ENCODE data around the gene TMEM116. TPM values are rescaled to one million over a fixed set of nuclear protein-coding genes. Genes with fewer than 3 reads are reported as not detected.
"Not testable (repeated sequence)": the region's sequence is repeated elsewhere in the genome, so short reads cannot be mapped to it uniquely, and the experiment has no call there.

The TMEM116 gene
- total RNA-seq, 6 experiments from 2014 or later: 3.6 to 8.9 (median 6.7) TPM

GRCh38 chr12:111976291-111976690 lies 36.7 kb downstream of the TMEM116 start:
- H3K4me3 ChIP-seq: no peak overlapping the region
- H3K4me1 ChIP-seq: no peaks in the 10 kb centered on the region
- ATAC-seq (no peak), DNase-seq (no peak)
- TF ChIP-seq POLR2A (IDR thresholded peaks at IDR 0.05): no peak
- TF ChIP-seq, protein P1, sequence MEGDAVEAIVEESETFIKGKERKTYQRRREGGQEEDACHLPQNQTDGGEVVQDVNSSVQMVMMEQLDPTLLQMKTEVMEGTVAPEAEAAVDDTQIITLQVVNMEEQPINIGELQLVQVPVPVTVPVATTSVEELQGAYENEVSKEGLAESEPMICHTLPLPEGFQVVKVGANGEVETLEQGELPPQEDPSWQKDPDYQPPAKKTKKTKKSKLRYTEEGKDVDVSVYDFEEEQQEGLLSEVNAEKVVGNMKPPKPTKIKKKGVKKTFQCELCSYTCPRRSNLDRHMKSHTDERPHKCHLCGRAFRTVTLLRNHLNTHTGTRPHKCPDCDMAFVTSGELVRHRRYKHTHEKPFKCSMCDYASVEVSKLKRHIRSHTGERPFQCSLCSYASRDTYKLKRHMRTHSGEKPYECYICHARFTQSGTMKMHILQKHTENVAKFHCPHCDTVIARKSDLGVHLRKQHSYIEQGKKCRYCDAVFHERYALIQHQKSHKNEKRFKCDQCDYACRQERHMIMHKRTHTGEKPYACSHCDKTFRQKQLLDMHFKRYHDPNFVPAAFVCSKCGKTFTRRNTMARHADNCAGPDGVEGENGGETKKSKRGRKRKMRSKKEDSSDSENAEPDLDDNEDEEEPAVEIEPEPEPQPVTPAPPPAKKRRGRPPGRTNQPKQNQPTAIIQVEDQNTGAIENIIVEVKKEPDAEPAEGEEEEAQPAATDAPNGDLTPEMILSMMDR (IDR thresholded peaks at IDR 0.05): no peak
- H3K36me3 ChIP-seq: no peaks in the 10 kb centered on the region
- intact Hi-C loops (cut with DNase I): no loop called here
- H3K27ac ChIP-seq: no peak overlapping the region
- H3K27me3 ChIP-seq: no peaks in the 10 kb centered on the region
- WGBS (ENCODE audit: insufficient coverage, low coverage, low lambda C conversion rate, missing lambda C conversion rate): 92% methylated on average over 6 of the region's 6 CpGs
- H3K9me3 ChIP-seq: no peaks in the 10 kb centered on the region

GRCh38 chr12:111975161-111975931 lies 37.6 kb downstream of the TMEM116 start:
- Histone ChIP-seq H3K4me1 (no peaks in the 10 kb centered on the region), H3K9me3 (peaks cover 0 to 4% (median 0%) of the 10 kb centered on the region in 4 donors), H3K36me3 (no peaks in the 10 kb centered on the region), H3K27me3 (no peaks in the 10 kb centered on the region), H3K27ac (no peak overlapping the region), H3K4me3 (no peak overlapping the region)
- WGBS (ENCODE audit: insufficient coverage, low coverage, low lambda C conversion rate, missing lambda C conversion rate): 92% methylated on average over 3 of the region's 5 CpGs
- TF ChIP-seq, protein P1 (IDR thresholded peaks at IDR 0.05): no peak
- no peak for TF ChIP-seq POLR2A (IDR thresholded peaks at IDR 0.05)
- intact Hi-C loops (cut with DNase I): no loop called here
- ATAC-seq (no peak), DNase-seq (no peak)

DNA sequence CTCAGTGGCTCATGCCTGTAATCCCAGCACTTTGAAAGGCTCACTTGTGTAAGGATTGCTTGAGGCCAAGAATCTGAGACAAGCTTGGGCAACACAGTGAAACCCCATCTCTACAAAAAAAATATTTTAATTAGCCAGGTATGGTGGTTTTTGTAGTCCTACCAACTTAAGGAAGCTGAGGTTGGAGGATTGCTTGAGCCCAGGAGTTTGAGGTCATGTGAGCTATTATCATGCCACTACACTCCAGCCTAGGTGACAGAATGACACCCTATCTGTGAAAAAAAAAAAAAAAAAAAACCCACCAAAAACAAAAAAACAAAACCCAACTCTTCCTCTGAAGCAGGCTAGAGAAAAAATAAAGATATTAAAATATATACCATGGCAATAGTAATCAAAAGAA lies 41.2 kb downstream of the TMEM116 start:
- no peak overlapping the region for H3K4me3 ChIP-seq
- H3K27me3 ChIP-seq: no peaks in the 10 kb centered on the region
- peaks cover 0 to 4% (median 0%) of the 10 kb centered on the region in 4 donors for H3K9me3 ChIP-seq
- intact Hi-C loops (cut with DNase I): no loop called here
- no peak for TF ChIP-seq POLR2A (IDR thresholded peaks at IDR 0.05)
- TF ChIP-seq, protein P1 (IDR thresholded peaks at IDR 0.05): no peak
- DNase-seq (no peak), ATAC-seq (no peak)
- H3K36me3 ChIP-seq: no peaks in the 10 kb centered on the region
- H3K4me1 ChIP-seq: no peaks in the 10 kb centered on the region
- H3K27ac ChIP-seq: no peak overlapping the region

GRCh38 chr12:111964935-111965334 lies 48.0 kb downstream of the TMEM116 start:
- TF ChIP-seq, protein P1 (IDR thresholded peaks at IDR 0.05): no peak
- TF ChIP-seq POLR2A (IDR thresholded peaks at IDR 0.05): no peak
- no peak for ATAC-seq
- 67% methylated on average over 1 of the region's 1 CpG for WGBS (ENCODE audit: insufficient coverage, low coverage, low lambda C conversion rate, missing lambda C conversion rate)
- intact Hi-C loops (cut with DNase I): no loop called here
- Histone ChIP-seq H3K4me3 (no peak overlapping the region), H3K36me3 (no peaks in the 10 kb centered on the region), H3K27ac (no peak overlapping the region), H3K27me3 (no peaks in the 10 kb centered on the region), H3K4me1 (no peaks in the 10 kb centered on the region), H3K9me3 (peaks cover 0 to 5% (median 0%) of the 10 kb centered on the region in 4 donors)
- no peak for DNase-seq

GRCh38 chr12:111959518-111959917 lies 53.4 kb downstream of the TMEM116 start:
- H3K27ac ChIP-seq; H3K9me3 ChIP-seq; ATAC-seq; intact Hi-C loops (cut with DNase I); H3K36me3 ChIP-seq; H3K27me3 ChIP-seq; DNase-seq; H3K4me3 ChIP-seq; H3K4me1 ChIP-seq: not testable (repeated sequence)
- WGBS (ENCODE audit: insufficient coverage, low coverage, low lambda C conversion rate, missing lambda C conversion rate): 50% methylated on average over 2 of the region's 2 CpGs

GRCh38 chr12:111957224-111957623 lies 55.7 kb downstream of the TMEM116 start:
- 100% methylated on average over 3 of the region's 31 CpGs for WGBS (ENCODE audit: insufficient coverage, low coverage, low lambda C conversion rate, missing lambda C conversion rate)
- DNase-seq; H3K36me3 ChIP-seq; H3K4me3 ChIP-seq; H3K9me3 ChIP-seq; H3K27ac ChIP-seq; H3K27me3 ChIP-seq; intact Hi-C loops (cut with DNase I); ATAC-seq: not testable (repeated sequence)
- H3K4me1 ChIP-seq: peaks cover 0 to 13% (median 3%) of the 10 kb centered on the region in 4 donors

All from right lobe of liver (tissue), 6 donors.